ENCODE results near the gene BPHL. TPM values are rescaled to one million over a fixed set of nuclear protein-coding genes. Genes with fewer than 3 reads are reported as not detected.
"Not testable (repeated sequence)": the region's sequence is repeated elsewhere in the genome, so short reads cannot be mapped to it uniquely, and the experiment has no call there.

Gene BPHL
- total RNA-seq, 1 donor from 2014 or later = 9.5 TPM

GRCh38 chr6:3147914-3148757 is 29.6 kb downstream of the BPHL start:
- DNase-seq (ENCODE audit: low read depth) (no peak), FAIRE-seq (peak; percentile 72)
- Histone ChIP-seq H3K36me3 (ENCODE audit: control insufficient read depth, insufficient read depth, low read length) (peaks cover 3% of the 10 kb centered on the region), H3K4me3 (ENCODE audit: low read depth, low read length) (no peak overlapping the region), H3K27me3 (ENCODE audit: control insufficient read depth, insufficient read depth, low read length) (no peaks in the 10 kb centered on the region)
- TF ChIP-seq, protein P1, sequence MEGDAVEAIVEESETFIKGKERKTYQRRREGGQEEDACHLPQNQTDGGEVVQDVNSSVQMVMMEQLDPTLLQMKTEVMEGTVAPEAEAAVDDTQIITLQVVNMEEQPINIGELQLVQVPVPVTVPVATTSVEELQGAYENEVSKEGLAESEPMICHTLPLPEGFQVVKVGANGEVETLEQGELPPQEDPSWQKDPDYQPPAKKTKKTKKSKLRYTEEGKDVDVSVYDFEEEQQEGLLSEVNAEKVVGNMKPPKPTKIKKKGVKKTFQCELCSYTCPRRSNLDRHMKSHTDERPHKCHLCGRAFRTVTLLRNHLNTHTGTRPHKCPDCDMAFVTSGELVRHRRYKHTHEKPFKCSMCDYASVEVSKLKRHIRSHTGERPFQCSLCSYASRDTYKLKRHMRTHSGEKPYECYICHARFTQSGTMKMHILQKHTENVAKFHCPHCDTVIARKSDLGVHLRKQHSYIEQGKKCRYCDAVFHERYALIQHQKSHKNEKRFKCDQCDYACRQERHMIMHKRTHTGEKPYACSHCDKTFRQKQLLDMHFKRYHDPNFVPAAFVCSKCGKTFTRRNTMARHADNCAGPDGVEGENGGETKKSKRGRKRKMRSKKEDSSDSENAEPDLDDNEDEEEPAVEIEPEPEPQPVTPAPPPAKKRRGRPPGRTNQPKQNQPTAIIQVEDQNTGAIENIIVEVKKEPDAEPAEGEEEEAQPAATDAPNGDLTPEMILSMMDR (IDR thresholded peaks at IDR 0.05; ENCODE audit: insufficient read depth, low read length, severe bottlenecking) = no peak

GRCh38 chr6:3151691-3152090 is 33.2 kb downstream of the BPHL start:
- H3K4me3 ChIP-seq (ENCODE audit: low read depth, low read length) = no peak overlapping the region
- peaks cover 6% of the 10 kb centered on the region for H3K36me3 ChIP-seq (ENCODE audit: control insufficient read depth, insufficient read depth, low read length)
- FAIRE-seq (no peak), DNase-seq (ENCODE audit: low read depth) (no peak)
- H3K27me3 ChIP-seq (ENCODE audit: control insufficient read depth, insufficient read depth, low read length) = no peaks in the 10 kb centered on the region
- TF ChIP-seq, protein P1 (IDR thresholded peaks at IDR 0.05; ENCODE audit: insufficient read depth, low read length, severe bottlenecking) = no peak

GRCh38 chr6:3152689-3153088 is 34.2 kb downstream of the BPHL start:
- no peak for DNase-seq (ENCODE audit: low read depth)
- Histone ChIP-seq H3K36me3 (ENCODE audit: control insufficient read depth, insufficient read depth, low read length) (peaks cover 6% of the 10 kb centered on the region), H3K27me3 (ENCODE audit: control insufficient read depth, insufficient read depth, low read length) (no peaks in the 10 kb centered on the region), H3K4me3 (ENCODE audit: low read depth, low read length) (no peak overlapping the region)
- TF ChIP-seq, protein P1 (IDR thresholded peaks at IDR 0.05; ENCODE audit: insufficient read depth, low read length, severe bottlenecking) = no peak
- no peak for FAIRE-seq

GRCh38 chr6:3155416-3155815 is 36.9 kb downstream of the BPHL start:
- not testable (repeated sequence) for H3K27me3 ChIP-seq (ENCODE audit: control insufficient read depth, insufficient read depth, low read length); H3K36me3 ChIP-seq (ENCODE audit: control insufficient read depth, insufficient read depth, low read length); DNase-seq (ENCODE audit: low read depth); H3K4me3 ChIP-seq (ENCODE audit: low read depth, low read length)
- FAIRE-seq = peak; percentile 50

- H3K4me3 ChIP-seq (ENCODE audit: low read depth, low read length) = peak overlapping the region; percentile 59
- H3K27me3 ChIP-seq (ENCODE audit: control insufficient read depth, insufficient read depth, low read length); DNase-seq (ENCODE audit: low read depth); H3K36me3 ChIP-seq (ENCODE audit: control insufficient read depth, insufficient read depth, low read length): not testable (repeated sequence)
- peak; percentile 62 for FAIRE-seq
These were observed 37.9 kb downstream of the BPHL start for GRCh38 chr6:3156184-3157130.

DNA sequence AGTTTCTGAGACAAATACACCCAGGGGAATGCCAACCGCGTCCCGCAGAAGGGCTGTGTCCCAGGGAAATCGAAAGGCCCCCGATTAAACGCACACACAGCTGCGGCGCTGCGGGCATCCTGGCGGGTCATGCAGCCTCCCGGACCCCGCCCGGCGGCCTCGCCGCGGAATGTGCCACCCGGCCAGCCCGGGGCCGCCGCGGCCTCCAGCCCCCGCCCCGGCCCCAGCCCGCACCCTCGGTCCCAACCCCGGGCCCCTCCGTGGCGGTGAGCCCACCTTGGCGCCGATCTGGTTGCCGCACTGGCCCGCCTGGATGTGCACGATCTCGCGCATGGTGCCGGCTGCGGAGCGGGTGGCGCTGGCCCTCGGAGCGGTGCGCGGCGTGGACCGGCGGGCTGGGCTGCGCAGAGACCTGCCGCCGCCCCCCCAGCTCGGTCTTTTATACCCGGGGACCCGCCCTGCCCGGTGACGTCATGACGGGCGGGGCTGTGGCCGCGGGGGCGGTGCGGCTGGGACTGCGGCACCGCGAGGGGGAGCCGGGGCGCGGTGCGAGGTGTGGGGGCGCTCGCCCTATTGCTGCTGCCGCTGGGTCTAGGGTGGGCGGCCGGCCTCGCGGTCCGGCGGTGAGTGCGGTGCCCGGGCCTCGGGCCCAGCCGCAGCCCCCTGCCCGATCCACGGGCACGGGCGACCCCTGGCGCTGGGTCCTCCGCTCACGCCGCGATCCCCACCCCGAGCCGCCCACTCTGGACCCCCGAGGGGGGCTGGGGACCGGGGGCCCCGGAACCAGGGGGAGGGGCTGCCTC is 38.8 kb downstream of the BPHL start, which contains the start of gene TUBB2A:
Gene TUBB2A, minus strand, starts transcription at position 414 of the 803 bp plus-strand sequence. Its CDS starts 81 bp downstream, at position 333.
- Histone ChIP-seq H3K4me3 (ENCODE audit: low read depth, low read length) (peak within 1 kb of the TSS; percentile 59), H3K36me3 (ENCODE audit: control insufficient read depth, insufficient read depth, low read length) (peaks cover 3% of the 10 kb centered on the region), H3K27me3 (ENCODE audit: control insufficient read depth, insufficient read depth, low read length) (no peaks in the 10 kb centered on the region)
- TF ChIP-seq, protein P1 (IDR thresholded peaks at IDR 0.05; ENCODE audit: insufficient read depth, low read length, severe bottlenecking) = peak; percentile 61
- no peak for FAIRE-seq
- DNase-seq (ENCODE audit: low read depth) = peak; percentile 37
